Right cardiac atrium (tissue), 5 donors: Measurements from ENCODE around the gene CTTNBP2NL. TPM values are rescaled to one million over a fixed set of nuclear protein-coding genes. Genes with fewer than 3 reads are reported as not detected.
A peak's percentile ranks its signal among the peaks of the same experiment; 100 is the strongest.

Source experiments
- ATAC-seq, 2 donors: fragments of 200-7000 bp; cut with Tn5 transposase; one replicate each; pipeline versions ENCODE4 v1.8.0 to v1.9.1; 2020; ENCODE audit warnings: moderate library complexity in 2 of 2, mild to moderate bottlenecking in 1 of 2
- DNase-seq, 3 donors: peaks; one replicate each; pipeline ENCODE4 v3.0.0-alpha.2; 2020
- H3K27ac ChIP-seq: one replicate; pipeline ENCODE4 v1.5.1; 2013; ENCODE audit warnings: mild to moderate bottlenecking, low read length, control low read depth, moderate library complexity
- H3K27me3 ChIP-seq: one replicate; pipeline ENCODE4 v1.6.1; 2013; ENCODE audit not compliant: control insufficient read depth, insufficient read depth
- H3K4me1 ChIP-seq: one replicate; pipeline ENCODE4 v1.6.1; 2013; ENCODE audit warnings: low read length; ENCODE audit not compliant: control insufficient read depth, insufficient read depth
- H3K4me3 ChIP-seq: one replicate; pipeline ENCODE4 v1.5.1; 2013; ENCODE audit warnings: low read length, control low read depth
- H3K9me3 ChIP-seq: one replicate; pipeline ENCODE4 v1.6.1; 2013; ENCODE audit warnings: low read length; ENCODE audit not compliant: control insufficient read depth
- WGBS: extraction: QIAGEN DNeasy Blood & Tissue Kit; methylation state at CpG from one replicate; pipeline ENCODE4 v1.1.7; 2013; 5-methylcytosine and 5-hydroxymethylcytosine counted together
- intact Hi-C, 4 donors: fragments of 100-400 bp; cut with DNase I; formaldehyde crosslinking; loops; one replicate each; pipeline versions ENCODE4 v1.11.0 to v1.14.0; 2022 to 2023
- polyA plus RNA-seq: library from polyadenylated mRNA; stranded (reverse); fragments of 200-250 nt; gene quantifications from one replicate; pipeline ENCODE4 v1.2.3, GENCODE V29; 2013
- total RNA-seq, 4 donors: library from RNA; stranded (reverse); fragmentation: NEBNext Ultra II Directional; extraction: Animal tissue kit (Norgen Biotek cat#: 25700); gene quantifications; one replicate each; pipeline ENCODE4 v1.2.1, GENCODE V29; 2021
- donor health status: healthy with polysubstance abuse.
- donor health status: DM: no; HTN: yes; CAD: no.
- donor health status: DM: no; HTN: no; CAD: no.
- donor health status: DM: no; HTN: yes; CAD: no; lungs with severe emphysema.
- donor health status: DM: yes; HTN: yes; CAD: no.

Gene CTTNBP2NL
- total and polyA plus RNA-seq, 5 donors, result 5.1 to 24.9 (median 16.7) TPM

DNA sequence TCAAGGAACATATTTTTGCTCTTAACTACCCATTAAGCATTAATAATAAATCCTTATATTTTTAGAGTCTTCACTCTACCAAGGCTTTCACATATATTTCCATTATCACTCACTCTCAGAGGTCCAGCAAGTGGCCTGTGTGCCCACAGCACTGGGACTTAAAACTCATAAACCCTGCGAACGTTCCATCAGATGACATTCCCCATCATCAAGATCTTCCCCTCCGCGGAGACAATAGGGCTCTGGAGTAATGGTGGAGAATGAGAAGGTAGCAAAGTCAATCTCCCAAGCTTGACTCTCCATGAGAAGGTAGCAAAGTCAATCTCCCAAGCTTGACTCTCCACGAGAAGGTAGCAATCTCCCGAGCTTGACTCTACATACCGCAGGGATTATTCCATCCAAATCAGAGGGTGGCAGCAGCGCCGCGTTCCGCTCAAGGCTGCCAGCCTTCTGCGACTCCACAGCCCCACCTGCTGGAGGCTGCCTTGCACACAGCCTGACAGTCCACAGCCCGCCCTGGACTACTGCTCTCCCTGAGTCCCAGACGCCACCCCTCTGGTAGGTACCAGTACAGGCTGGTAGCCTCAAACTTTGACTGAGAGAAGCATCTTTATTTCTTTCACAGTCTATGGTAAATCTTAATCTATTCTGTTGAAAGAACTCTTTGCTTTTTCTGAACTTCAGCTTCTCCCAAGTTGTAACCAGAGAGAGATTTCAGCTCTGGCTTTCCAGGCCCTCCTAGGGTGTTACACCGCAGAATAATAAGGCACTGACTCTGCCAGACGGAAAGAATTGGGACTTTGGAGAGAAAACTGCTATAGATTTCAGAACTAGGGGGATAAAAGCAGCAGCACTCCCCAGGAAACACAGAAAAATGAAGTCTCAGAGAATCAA lies 26.4 kb upstream of the CTTNBP2NL start:
- no peak overlapping the region for H3K27ac ChIP-seq
- 18% methylated on average over 16 of the region's 16 CpGs for WGBS
- H3K4me3 ChIP-seq, result no peak overlapping the region
- intact Hi-C loops, result no loop called here
- H3K4me1 ChIP-seq, result no peaks in the 10 kb centered on the region
- peak; percentile 98 for ATAC-seq
- no peaks in the 10 kb centered on the region for H3K27me3 ChIP-seq
- H3K9me3 ChIP-seq, result no peaks in the 10 kb centered on the region
- peak; percentile 89 to 96 (median 95) for DNase-seq

DNA sequence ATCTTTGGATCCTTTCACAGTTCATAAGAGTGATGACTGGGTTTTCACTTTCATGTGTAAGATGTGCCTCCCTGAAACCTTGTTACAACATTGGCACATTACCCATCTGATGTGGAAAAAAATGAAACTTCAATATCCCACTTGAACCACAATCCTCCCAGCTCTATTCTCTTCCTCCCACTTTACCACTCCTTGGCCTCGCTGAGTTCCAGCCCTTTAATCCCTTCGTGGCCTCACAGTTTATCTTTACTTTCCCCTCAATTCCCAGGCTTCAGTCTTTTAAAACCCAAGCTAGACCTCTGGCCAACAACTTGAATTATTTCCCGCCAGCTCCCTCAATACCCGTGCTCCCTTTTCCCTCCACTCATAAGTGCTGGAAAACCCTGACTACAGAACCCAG lies 25.0 kb upstream of the CTTNBP2NL start:
- Histone ChIP-seq H3K4me1 (no peaks in the 10 kb centered on the region), H3K27me3 (no peaks in the 10 kb centered on the region), H3K4me3 (no peak overlapping the region), H3K9me3 (no peaks in the 10 kb centered on the region), H3K27ac (no peak overlapping the region)
- no peak for DNase-seq
- ATAC-seq, result no peak
- intact Hi-C loops, result no loop called here
- WGBS, result 57% methylated on average over 4 of the region's 4 CpGs

DNA sequence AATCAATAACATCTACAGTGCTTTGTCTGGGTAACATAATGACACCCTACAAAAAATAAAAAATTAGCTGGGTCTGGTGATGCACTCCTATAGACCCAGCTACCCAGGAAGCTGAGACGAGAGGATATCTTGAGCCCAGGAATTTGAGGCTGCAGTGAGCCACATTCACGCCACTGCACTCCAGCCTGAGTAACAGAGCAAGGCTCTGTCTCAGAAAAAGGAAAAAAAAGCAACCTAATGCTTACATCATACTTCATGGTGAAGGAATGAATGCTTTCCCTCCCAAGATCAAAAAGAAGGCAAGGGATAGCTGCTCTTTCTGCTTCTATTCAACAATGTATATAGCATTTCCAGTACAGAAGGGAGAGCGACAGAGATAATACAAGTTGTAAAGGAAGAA lies 24.2 kb upstream of the CTTNBP2NL start:
- H3K4me3 ChIP-seq, result no peak overlapping the region
- no peak overlapping the region for H3K27ac ChIP-seq
- H3K4me1 ChIP-seq, result no peaks in the 10 kb centered on the region
- no peaks in the 10 kb centered on the region for H3K9me3 ChIP-seq
- no peak for ATAC-seq
- WGBS, result 66% methylated on average over 3 of the region's 3 CpGs
- intact Hi-C loops, result no loop called here
- no peaks in the 10 kb centered on the region for H3K27me3 ChIP-seq
- DNase-seq, result no peak

DNA sequence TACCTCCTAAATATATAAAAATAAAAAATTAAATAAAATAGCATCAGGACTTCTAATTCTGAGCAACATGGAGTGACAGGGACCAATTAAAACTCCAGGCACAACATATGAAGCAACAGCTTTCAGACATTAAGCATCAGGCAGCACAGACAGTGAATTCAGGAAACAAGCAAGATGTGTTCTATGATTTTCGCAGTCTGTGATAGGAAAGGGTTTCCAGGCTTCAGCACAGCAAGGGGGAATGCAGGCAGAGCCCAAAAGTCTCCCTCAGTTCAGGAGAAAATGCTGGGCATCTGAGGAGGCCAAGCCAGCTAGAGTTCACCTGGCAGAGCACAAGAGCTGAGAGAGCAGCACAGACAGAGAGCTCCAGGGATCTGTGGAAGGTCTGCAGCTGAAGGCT lies 22.2 kb upstream of the CTTNBP2NL start:
- no peaks in the 10 kb centered on the region for H3K9me3 ChIP-seq
- H3K27me3 ChIP-seq, result no peaks in the 10 kb centered on the region
- intact Hi-C loops, result no loop called here
- 62% methylated on average over 1 of the region's 1 CpG for WGBS
- H3K4me1 ChIP-seq, result no peaks in the 10 kb centered on the region
- no peak overlapping the region for H3K4me3 ChIP-seq
- DNase-seq (no peak), ATAC-seq (no peak)
- H3K27ac ChIP-seq, result no peak overlapping the region

DNA sequence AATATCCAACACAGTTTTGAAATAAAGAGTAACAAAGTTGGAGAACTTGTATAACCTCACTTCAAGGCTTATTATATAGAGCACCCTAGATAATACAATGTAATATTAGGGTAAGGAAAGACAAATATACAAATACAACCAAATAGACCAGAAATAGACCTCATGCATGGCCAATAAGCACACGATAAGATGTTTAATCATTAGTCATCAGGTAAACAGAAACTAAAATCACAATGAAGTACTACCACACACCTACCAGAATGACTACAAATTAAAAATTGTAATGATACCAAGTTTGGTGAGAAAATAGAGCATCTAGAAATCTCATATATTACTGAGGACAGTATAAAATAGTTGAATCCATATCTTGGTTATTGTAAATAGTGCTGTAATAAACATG lies 20.3 kb upstream of the CTTNBP2NL start:
- 70% methylated on average over 1 of the region's 1 CpG for WGBS
- no peaks in the 10 kb centered on the region for H3K4me1 ChIP-seq
- no peaks in the 10 kb centered on the region for H3K27me3 ChIP-seq
- no peaks in the 10 kb centered on the region for H3K9me3 ChIP-seq
- ATAC-seq (no peak), DNase-seq (no peak)
- H3K4me3 ChIP-seq, result no peak overlapping the region
- H3K27ac ChIP-seq, result no peak overlapping the region
- intact Hi-C loops, result no loop called here

DNA sequence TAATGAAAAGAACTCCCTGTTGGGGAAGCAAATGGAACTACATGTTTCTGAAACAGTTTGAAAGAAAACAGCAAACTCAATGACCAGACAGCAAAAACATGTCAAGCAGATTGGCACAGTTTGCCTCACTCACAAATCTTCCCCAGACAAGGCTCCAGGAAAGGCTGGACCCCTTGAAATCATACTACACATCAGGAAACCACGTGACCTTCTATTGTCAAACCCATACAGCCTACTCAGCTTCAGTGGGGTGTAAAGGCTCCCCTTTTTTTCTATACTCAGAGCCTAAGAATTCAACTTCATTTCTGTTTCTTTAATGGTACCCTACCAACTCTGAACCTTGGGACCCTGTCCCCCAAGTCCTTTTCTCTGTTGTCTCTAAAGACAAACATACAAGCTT lies 15.7 kb upstream of the CTTNBP2NL start:
- DNase-seq (no peak), ATAC-seq (no peak)
- Histone ChIP-seq H3K27ac (no peak overlapping the region), H3K9me3 (no peaks in the 10 kb centered on the region), H3K4me3 (no peak overlapping the region), H3K4me1 (no peaks in the 10 kb centered on the region), H3K27me3 (no peaks in the 10 kb centered on the region)
- 55% methylated on average over 1 of the region's 1 CpG for WGBS
- intact Hi-C loops, result loop anchor here in 1 of 4 donors (10.0 kb wide), 1 partner anchor 324 kb away; the partner anchor contains the start of gene RHOC

DNA sequence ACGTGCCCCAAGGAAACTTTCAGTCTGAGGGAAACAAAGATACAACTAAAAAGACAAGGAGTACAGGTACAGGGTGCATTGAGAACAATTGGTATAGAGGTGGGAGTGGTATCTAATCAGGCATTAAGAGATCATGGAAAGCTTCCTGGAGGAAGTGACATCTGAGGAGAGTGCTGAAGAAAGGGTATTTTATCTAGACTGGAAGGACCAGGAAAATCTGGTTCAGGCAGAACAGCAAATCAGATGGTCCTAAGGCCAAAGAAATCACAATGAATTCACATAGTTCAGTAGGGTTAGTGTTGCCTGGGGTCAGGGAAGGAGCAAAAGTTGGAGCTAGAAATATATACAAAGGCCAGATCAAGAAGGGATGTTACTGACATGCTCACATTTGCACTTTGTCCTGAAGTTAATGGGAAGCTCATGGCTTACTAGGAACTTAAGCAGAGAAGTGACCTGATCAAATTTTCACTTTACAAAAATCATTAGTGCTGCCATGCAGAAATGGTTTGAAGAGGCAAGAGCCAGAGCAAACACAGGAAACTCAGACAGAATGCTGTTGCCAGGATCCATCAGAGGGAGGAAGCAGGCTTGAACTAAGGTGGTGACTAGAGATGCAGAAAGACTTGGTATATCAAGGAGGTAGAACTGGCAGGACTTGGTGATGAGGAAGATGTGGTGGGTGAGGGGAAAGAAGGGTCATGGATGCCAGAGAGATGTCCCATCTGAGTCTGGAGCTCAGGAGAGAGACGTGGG lies 14.5 kb upstream of the CTTNBP2NL start:
- Histone ChIP-seq H3K27ac (no peak overlapping the region), H3K4me1 (no peaks in the 10 kb centered on the region), H3K27me3 (no peaks in the 10 kb centered on the region), H3K9me3 (no peaks in the 10 kb centered on the region), H3K4me3 (no peak overlapping the region)
- peak; percentile 58 to 88 for ATAC-seq
- WGBS, result 49% methylated on average over 2 of the region's 2 CpGs
- DNase-seq, result no peak
- intact Hi-C loops, result loop anchor here in 1 of 4 donors (10.0 kb wide), 1 partner anchor 323 kb away; the partner anchor contains the start of gene RHOC

DNA sequence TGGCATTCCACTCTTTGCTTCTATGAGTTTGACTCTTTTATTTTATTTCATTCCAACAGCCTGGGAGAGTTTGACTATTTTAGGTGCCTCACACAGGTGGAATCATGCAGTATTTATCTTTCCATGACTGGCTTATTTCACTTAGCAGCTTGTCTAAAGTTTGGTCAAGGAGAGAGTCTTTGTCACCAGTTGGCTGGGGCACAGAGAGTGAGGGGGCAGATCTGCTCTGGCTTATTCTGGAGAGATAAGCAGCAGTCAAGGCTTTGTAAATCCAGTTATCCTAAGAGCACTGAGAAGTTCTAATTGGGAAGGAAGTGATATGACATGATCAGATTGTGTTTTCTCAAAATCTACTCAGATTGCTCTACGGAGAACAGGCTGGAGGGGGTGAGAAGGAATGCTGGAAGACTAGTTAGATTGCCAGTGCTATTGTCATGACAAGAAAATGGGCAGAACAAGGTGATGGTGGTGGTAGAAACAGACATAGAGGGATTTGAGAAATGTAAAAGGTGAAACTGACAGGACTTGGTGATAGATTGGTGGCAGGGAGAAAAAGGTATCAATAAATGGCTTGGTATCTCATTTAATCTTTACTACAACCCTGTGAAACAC lies 12.1 kb upstream of the CTTNBP2NL start:
- Histone ChIP-seq H3K4me1 (no peaks in the 10 kb centered on the region), H3K27me3 (no peaks in the 10 kb centered on the region), H3K27ac (no peak overlapping the region), H3K9me3 (no peaks in the 10 kb centered on the region), H3K4me3 (no peak overlapping the region)
- DNase-seq (no peak), ATAC-seq (no peak)
- intact Hi-C loops, result loop anchor here in 1 of 4 donors (10.0 kb wide), 1 partner anchor 321 kb away; the partner anchor contains the start of gene RHOC
- WGBS, result 30% methylated on average over 1 of the region's 1 CpG

DNA sequence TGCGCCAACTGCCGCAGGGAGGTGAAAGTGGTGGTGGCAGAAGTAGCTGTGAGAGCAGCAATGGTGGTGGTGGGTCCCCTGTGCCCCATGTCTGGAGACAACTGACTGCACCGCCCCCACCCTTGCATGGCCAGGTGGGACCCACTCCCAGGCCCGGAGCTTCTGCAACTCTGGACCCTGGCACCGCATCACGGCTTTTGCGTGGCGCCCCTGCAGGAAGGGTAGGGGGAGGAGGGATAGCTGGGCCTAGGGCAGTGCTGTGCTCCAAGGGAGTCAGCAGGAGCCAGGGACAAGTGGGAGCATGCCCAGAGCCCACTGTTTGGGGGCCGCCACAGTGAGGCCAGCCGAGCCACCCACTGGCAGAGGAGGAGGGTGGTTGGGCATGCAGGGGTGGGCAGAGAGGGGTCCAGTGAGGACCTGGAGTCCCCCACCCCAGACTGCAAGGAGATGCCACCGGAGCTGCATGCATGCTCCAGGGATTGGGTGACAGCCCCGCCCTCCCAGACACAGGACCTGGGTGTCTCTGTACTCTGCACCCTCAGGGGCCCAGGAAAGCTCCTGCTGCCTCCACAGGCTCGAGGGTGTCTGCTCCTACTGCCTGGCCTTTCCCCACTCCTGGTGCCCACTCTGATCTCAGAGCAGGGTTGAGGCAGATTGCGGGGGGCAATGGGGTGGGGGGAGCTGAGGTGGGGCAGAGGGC lies 9.8 kb upstream of the CTTNBP2NL start:
- intact Hi-C loops, result loop anchor here in 1 of 4 donors (10.0 kb wide), 1 partner anchor 319 kb away; the partner anchor contains the start of gene RHOC
- 93% methylated on average over 14 of the region's 14 CpGs for WGBS
- DNase-seq (no peak), ATAC-seq (no peak)
- Histone ChIP-seq H3K4me3 (no peak overlapping the region), H3K9me3 (no peaks in the 10 kb centered on the region), H3K27ac (no peak overlapping the region), H3K4me1 (no peaks in the 10 kb centered on the region), H3K27me3 (no peaks in the 10 kb centered on the region)

DNA sequence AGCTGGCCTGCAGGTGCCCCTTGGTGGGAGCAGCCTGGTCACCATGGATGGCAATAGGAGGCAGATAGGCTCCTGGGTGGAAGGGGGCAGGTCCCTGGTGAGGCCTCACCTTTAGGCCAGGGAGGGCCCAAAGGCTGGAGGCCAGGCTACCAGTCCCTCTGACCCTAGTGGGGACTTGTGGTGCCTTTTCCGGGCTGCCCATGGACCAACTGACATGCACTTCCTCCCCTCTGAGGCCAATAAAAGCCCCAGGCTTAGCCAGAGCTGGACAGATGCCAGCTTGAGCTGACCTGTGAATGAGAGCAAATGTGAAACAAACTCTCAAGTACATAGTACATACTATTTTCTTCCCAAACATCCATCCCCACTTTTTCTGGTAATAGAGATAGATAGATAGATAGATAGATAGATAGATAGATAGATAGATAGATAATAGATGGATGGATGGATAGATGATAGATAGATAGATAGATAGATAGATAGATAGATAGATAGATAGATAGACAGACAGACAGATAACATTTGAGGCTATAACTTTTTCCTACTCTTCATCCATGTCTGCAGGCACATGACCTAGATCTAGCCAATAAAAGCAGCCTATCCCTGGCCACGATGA lies 9.2 kb upstream of the CTTNBP2NL start:
- 57% methylated on average over 2 of the region's 2 CpGs for WGBS
- DNase-seq, result peak in 1 of 3 donors; percentile 53
- Histone ChIP-seq H3K4me1 (no peaks in the 10 kb centered on the region), H3K27ac (no peak overlapping the region), H3K4me3 (no peak overlapping the region), H3K27me3 (no peaks in the 10 kb centered on the region), H3K9me3 (no peaks in the 10 kb centered on the region)
- no peak for ATAC-seq
- intact Hi-C loops, result loop anchor here in 1 of 4 donors (10.0 kb wide), 1 partner anchor 318 kb away; the partner anchor contains the start of gene RHOC
